ENCODE data around the gene HIP1. TPM values are rescaled to one million over a fixed set of nuclear protein-coding genes. Genes with fewer than 3 reads are reported as not detected.

Gene HIP1
- total RNA-seq, 2 experiments from 2014 or later = 2.1 to 2.3 TPM

- Mint-ChIP-seq H3K4me1 (ENCODE audit: low read depth) (no peaks in the 10 kb centered on the region), H3K4me3 (no peak overlapping the region), H3K27me3 (ENCODE audit: low read depth) (no peaks in the 10 kb centered on the region), H3K36me3 (ENCODE audit: low read depth) (no peaks in the 10 kb centered on the region), H3K9me3 (peaks cover 5% of the 10 kb centered on the region), H3K27ac (no peak overlapping the region)
- CTCF ChIA-PET = no interaction called here
- DNase-seq = no peak
- intact Hi-C loops (cut with micrococcal nuclease) = no loop called here
Observed at GRCh38 chr7:75679060-75679459, 59.7 kb downstream of the HIP1 start.

DNA sequence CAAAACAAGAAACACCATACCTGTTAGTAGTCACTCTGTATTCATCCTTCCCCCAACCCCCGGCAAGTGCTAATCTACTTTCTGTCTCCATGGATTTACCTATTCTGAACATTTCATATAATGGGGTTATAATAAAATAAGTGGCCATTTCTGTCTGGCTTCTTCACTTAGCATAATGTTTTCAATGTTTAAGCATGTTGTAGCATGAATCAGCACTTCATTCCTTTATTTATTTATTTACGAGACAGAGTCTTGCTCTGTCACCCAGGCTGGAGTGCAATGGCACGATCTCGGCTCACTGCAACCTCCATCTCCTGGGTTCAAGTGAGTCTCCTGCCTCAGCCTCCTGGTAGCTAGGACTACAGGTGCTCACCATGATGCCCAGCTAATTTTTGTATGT, 69.2 kb downstream of the HIP1 start:
- no peaks in the 10 kb centered on the region for H3K27me3 Mint-ChIP-seq (ENCODE audit: low read depth)
- no peaks in the 10 kb centered on the region for H3K4me1 Mint-ChIP-seq (ENCODE audit: low read depth)
- no peaks in the 10 kb centered on the region for H3K36me3 Mint-ChIP-seq (ENCODE audit: low read depth)
- no peaks in the 10 kb centered on the region for H3K9me3 Mint-ChIP-seq
- CTCF ChIA-PET = interaction anchor here (0.6 kb wide), 1 partner anchor 17 kb away, joined by 3 read pairs; no protein-coding TSS in a partner anchor
- no peak for DNase-seq
- intact Hi-C loops (cut with micrococcal nuclease) = no loop called here
- H3K27ac Mint-ChIP-seq = no peak overlapping the region
- H3K4me3 Mint-ChIP-seq = no peak overlapping the region

GRCh38 chr7:75667938-75668337, 70.8 kb downstream of the HIP1 start:
- Mint-ChIP-seq H3K9me3 (no peaks in the 10 kb centered on the region), H3K4me3 (no peak overlapping the region), H3K27ac (no peak overlapping the region), H3K4me1 (ENCODE audit: low read depth) (no peaks in the 10 kb centered on the region), H3K27me3 (ENCODE audit: low read depth) (no peaks in the 10 kb centered on the region), H3K36me3 (ENCODE audit: low read depth) (no peaks in the 10 kb centered on the region)
- DNase-seq = no peak
- CTCF ChIA-PET = interaction anchor here (0.6 kb wide), 1 partner anchor 33 kb away, joined by 3 read pairs; no protein-coding TSS in a partner anchor
- intact Hi-C loops (cut with micrococcal nuclease) = no loop called here

DNA sequence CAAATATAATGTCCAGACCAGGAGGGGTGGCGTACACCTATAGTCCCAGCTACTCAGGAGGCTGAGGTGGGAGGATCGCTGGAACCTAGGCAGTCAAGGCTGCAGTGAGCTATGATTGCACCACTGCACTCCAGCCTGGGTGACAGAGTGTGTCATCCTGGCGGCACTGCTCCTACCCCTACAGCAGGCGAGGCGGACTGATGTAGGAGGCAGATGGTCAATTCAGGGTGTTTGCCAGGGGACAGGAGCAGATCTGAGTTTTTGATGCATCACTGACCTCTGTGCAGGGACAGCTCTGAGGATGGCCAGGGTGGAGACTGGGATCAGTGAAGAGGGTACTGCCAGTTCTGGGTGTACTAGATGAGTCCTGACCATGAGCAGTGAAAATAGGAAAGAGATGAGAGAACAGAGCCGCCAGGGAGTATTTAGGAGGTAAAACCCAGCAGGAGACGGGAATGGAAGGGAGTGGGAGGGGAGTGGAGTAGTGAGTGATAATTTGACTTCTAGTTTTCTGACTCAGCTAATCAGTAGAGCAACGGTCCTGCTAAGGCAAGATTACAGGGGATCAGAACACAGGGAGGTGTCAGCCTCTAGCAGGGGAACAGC, 75.3 kb downstream of the HIP1 start:
- CTCF ChIA-PET = no interaction called here
- Mint-ChIP-seq H3K27ac (no peak overlapping the region), H3K36me3 (ENCODE audit: low read depth) (no peaks in the 10 kb centered on the region), H3K27me3 (ENCODE audit: low read depth) (no peaks in the 10 kb centered on the region), H3K4me1 (ENCODE audit: low read depth) (no peaks in the 10 kb centered on the region), H3K4me3 (no peak overlapping the region), H3K9me3 (no peaks in the 10 kb centered on the region)
- DNase-seq = no peak
- intact Hi-C loops (cut with micrococcal nuclease) = no loop called here

DNA sequence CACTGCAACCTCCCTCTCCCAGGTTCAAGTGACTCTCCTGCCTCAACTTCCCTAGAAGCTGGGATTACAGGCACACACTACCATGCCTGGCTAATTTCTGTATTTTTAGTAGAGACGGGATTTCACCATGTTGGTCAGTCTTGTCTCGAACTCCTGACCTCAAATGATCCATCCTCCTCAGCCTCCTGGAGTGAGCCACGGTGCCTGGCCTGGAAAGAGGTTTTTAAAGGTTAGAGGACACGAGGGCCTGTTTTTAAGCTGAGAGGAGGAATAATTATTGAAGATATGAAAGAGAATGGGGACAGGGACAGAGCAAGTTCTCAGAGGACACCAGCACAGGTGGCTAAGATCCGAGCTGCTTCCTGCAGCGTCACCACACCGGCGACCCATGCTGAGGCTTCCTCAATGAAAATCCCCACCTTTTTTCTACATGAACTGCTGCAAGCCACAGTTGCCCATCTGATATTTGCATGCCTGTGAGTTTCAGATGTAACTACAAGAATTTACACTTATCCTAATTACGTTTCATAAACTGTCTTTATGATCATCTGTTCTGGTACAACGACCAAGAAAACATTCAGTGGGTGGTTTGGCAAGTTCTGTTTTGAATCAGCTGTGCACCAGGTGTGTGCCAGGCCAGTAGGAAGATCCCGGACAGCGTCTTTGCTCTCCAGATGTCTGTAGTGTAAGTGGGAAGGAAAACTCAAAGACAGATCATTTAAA, 76.0 kb downstream of the HIP1 start:
- H3K4me1 Mint-ChIP-seq (ENCODE audit: low read depth) = no peaks in the 10 kb centered on the region
- H3K4me3 Mint-ChIP-seq = no peak overlapping the region
- DNase-seq = no peak
- no peaks in the 10 kb centered on the region for H3K36me3 Mint-ChIP-seq (ENCODE audit: low read depth)
- no peaks in the 10 kb centered on the region for H3K9me3 Mint-ChIP-seq
- intact Hi-C loops (cut with micrococcal nuclease) = no loop called here
- no peaks in the 10 kb centered on the region for H3K27me3 Mint-ChIP-seq (ENCODE audit: low read depth)
- no peak overlapping the region for H3K27ac Mint-ChIP-seq
- CTCF ChIA-PET = no interaction called here

DNA sequence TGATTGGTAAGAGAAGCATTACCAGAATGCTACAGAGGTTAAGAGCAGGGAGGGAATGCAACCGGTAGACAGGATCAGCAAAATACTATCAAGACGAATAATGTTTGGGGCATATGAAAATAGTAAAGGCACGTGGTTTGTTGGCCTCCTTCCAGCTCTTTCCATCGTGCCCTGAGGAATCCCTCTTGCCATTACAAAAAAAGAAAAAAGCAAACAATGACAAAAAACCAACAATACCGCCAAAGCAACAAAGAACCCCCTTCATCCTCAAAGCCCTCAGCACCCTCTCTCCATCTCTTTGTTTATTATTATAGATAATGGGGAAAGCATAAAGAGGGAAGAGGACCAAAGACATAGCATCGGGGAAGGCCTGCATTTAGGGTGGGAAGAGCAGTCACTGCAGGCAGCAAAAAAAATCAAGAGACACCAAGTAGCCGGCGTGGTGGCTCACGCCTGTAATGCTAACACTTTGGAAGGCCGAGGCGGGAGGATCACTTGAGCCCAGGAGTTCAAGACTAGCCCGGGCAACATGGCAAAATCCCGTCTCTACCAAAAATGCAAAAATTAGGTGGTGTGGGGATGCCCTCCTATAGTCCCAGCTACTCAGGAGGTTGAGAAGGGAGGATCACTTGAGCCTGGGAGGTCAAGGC, 78.0 kb downstream of the HIP1 start:
- H3K4me3 Mint-ChIP-seq = no peak overlapping the region
- no peaks in the 10 kb centered on the region for H3K36me3 Mint-ChIP-seq (ENCODE audit: low read depth)
- CTCF ChIA-PET = no interaction called here
- H3K4me1 Mint-ChIP-seq (ENCODE audit: low read depth) = no peaks in the 10 kb centered on the region
- H3K9me3 Mint-ChIP-seq = no peaks in the 10 kb centered on the region
- intact Hi-C loops (cut with micrococcal nuclease) = no loop called here
- no peak for DNase-seq
- H3K27ac Mint-ChIP-seq = no peak overlapping the region
- H3K27me3 Mint-ChIP-seq (ENCODE audit: low read depth) = no peaks in the 10 kb centered on the region

DNA sequence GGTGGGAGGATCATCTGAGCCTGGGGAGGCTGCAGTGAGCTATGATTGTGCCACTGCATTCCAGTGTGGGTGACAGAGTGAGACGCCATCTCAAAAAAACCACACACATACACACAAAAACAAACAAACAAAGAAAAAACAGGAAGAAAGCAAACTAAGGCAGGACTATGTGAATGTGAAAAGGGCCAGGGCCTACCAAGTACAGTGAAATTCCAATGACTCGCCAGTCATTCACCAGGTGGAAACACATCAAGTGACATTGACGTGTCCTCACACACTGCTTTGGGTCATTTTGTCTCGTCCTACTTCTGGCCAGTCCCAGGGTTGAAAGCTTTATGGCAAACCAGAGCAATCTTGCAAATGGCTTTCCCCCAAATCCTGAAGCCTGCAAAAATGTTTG, 79.9 kb downstream of the HIP1 start:
- H3K27ac Mint-ChIP-seq = no peak overlapping the region
- no peaks in the 10 kb centered on the region for H3K4me1 Mint-ChIP-seq (ENCODE audit: low read depth)
- CTCF ChIA-PET = interaction anchor here (0.7 kb wide), 1 partner anchor 1171 kb away, joined by 4 read pairs; no protein-coding TSS in a partner anchor
- H3K9me3 Mint-ChIP-seq = no peaks in the 10 kb centered on the region
- no peaks in the 10 kb centered on the region for H3K27me3 Mint-ChIP-seq (ENCODE audit: low read depth)
- H3K36me3 Mint-ChIP-seq (ENCODE audit: low read depth) = no peaks in the 10 kb centered on the region
- no peak for DNase-seq
- H3K4me3 Mint-ChIP-seq = no peak overlapping the region
- intact Hi-C loops (cut with micrococcal nuclease) = no loop called here

GRCh38 chr7:75658369-75658768, 80.4 kb downstream of the HIP1 start:
- Mint-ChIP-seq H3K27me3 (ENCODE audit: low read depth) (no peaks in the 10 kb centered on the region), H3K36me3 (ENCODE audit: low read depth) (no peaks in the 10 kb centered on the region), H3K4me3 (no peak overlapping the region), H3K4me1 (ENCODE audit: low read depth) (no peaks in the 10 kb centered on the region), H3K27ac (no peak overlapping the region), H3K9me3 (no peaks in the 10 kb centered on the region)
- no peak for DNase-seq
- intact Hi-C loops (cut with micrococcal nuclease) = no loop called here
- CTCF ChIA-PET = interaction anchor here (0.7 kb wide), 1 partner anchor 1171 kb away, joined by 4 read pairs; no protein-coding TSS in a partner anchor

DNA sequence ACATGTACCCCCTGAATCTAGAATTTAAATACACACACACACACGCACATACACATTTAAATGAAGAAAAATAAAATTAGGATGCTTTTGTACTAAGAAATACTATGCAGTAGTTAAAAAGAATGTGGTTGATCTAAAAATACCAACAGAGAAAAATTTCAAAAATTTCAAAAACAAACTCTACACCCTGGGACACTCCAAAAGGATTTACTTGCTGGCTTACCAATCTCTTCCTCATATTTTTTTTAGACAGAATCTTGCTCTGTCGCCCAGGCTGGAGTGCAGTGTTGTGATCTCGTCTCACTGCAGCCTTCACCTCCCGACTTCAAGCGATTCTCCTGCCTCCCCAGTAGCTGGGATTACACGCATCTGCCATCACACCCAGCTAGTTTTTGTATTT, 80.9 kb downstream of the HIP1 start:
- H3K4me1 Mint-ChIP-seq (ENCODE audit: low read depth) = no peaks in the 10 kb centered on the region

GRCh38 chr7:75656740-75657139, 82.0 kb downstream of the HIP1 start:
- Mint-ChIP-seq H3K4me1 (ENCODE audit: low read depth) (no peaks in the 10 kb centered on the region), H3K9me3 (no peaks in the 10 kb centered on the region), H3K27ac (no peak overlapping the region), H3K36me3 (ENCODE audit: low read depth) (no peaks in the 10 kb centered on the region), H3K27me3 (ENCODE audit: low read depth) (no peaks in the 10 kb centered on the region), H3K4me3 (no peak overlapping the region)
- intact Hi-C loops (cut with micrococcal nuclease) = no loop called here
- CTCF ChIA-PET = no interaction called here
- no peak for DNase-seq

More for the DNA sequence above, 80.9 kb downstream of the HIP1 start:
- CTCF ChIA-PET = no interaction called here
- Mint-ChIP-seq H3K27ac (no peak overlapping the region), H3K36me3 (ENCODE audit: low read depth) (no peaks in the 10 kb centered on the region), H3K27me3 (ENCODE audit: low read depth) (no peaks in the 10 kb centered on the region), H3K4me3 (no peak overlapping the region), H3K9me3 (no peaks in the 10 kb centered on the region)
- intact Hi-C loops (cut with micrococcal nuclease) = no loop called here
- no peak for DNase-seq

DNA sequence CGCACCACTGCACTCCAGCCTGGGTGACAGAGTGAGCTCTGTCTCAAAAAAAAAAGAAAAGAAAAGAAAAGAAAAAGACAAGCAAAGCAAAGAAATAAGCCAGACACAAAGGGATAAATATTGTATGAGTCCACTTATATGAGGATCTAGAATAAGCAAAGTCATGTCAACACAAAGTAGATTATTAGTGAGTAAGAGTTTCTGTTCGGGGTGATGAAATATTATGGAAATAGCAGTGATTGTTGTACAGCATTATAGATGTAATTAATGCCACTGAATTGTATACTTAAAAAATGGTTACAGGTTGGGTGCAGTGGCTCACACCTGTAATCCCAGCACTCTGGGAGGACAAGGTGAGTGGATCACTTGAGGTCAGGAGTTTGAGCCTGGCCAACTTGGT, 83.2 kb downstream of the HIP1 start:
- intact Hi-C loops (cut with micrococcal nuclease) = no loop called here
- no peaks in the 10 kb centered on the region for H3K27me3 Mint-ChIP-seq (ENCODE audit: low read depth)
- no peak overlapping the region for H3K4me3 Mint-ChIP-seq
- CTCF ChIA-PET = no interaction called here
- no peaks in the 10 kb centered on the region for H3K9me3 Mint-ChIP-seq
- no peak overlapping the region for H3K27ac Mint-ChIP-seq
- H3K4me1 Mint-ChIP-seq (ENCODE audit: low read depth) = no peaks in the 10 kb centered on the region
- DNase-seq = no peak
- H3K36me3 Mint-ChIP-seq (ENCODE audit: low read depth) = no peaks in the 10 kb centered on the region

- H3K9me3 Mint-ChIP-seq = no peaks in the 10 kb centered on the region
- no peaks in the 10 kb centered on the region for H3K36me3 Mint-ChIP-seq (ENCODE audit: low read depth)
- intact Hi-C loops (cut with micrococcal nuclease) = no loop called here
- no peak overlapping the region for H3K27ac Mint-ChIP-seq
- DNase-seq = no peak
- H3K27me3 Mint-ChIP-seq (ENCODE audit: low read depth) = no peaks in the 10 kb centered on the region
- CTCF ChIA-PET = no interaction called here
- no peaks in the 10 kb centered on the region for H3K4me1 Mint-ChIP-seq (ENCODE audit: low read depth)
- no peak overlapping the region for H3K4me3 Mint-ChIP-seq
Observed at GRCh38 chr7:75654855-75655254, 83.9 kb downstream of the HIP1 start.

DNA sequence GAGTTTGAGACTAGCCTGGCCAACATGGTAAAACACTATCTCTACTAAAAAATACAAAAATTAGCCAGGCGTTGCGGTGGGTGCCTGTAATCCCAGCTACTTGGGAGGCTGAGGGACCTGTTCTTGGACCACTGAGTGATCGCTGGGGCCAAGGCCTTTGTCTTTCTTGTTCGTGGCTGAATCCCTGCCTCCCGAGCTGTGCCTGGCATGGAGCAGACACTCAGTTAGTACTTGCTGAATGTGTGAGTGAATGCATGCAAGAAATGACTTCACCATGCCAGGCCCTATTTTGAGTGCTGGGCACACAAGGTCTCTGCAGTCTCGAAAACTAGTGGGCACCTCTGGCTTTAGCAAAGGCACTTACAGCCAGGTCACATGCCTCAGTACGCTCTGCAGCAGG, 85.1 kb downstream of the HIP1 start:
- intact Hi-C loops (cut with micrococcal nuclease) = no loop called here
- CTCF ChIA-PET = no interaction called here
- H3K9me3 Mint-ChIP-seq = no peaks in the 10 kb centered on the region
- H3K27ac Mint-ChIP-seq = no peak overlapping the region
- H3K27me3 Mint-ChIP-seq (ENCODE audit: low read depth) = no peaks in the 10 kb centered on the region
- no peak for DNase-seq
- no peaks in the 10 kb centered on the region for H3K36me3 Mint-ChIP-seq (ENCODE audit: low read depth)
- no peak overlapping the region for H3K4me3 Mint-ChIP-seq
- no peaks in the 10 kb centered on the region for H3K4me1 Mint-ChIP-seq (ENCODE audit: low read depth)
